Thymus (tissue), 11 donors: ENCODE data around the gene ZNF512. TPM values are rescaled to one million over a fixed set of nuclear protein-coding genes. Genes with fewer than 3 reads are reported as not detected.
A peak's percentile ranks its signal among the peaks of the same experiment; 100 is the strongest.

Experiments used
- DNase-seq, 9 donors: peaks; one replicate each; pipeline ENCODE4 v3.0.0-alpha.2; 2013; ENCODE audit warnings: low spot score in 9 of 9, low read depth in 6 of 9, missing footprints in 1 of 9
- H3K27ac ChIP-seq, 2 donors: one replicate each; pipeline ENCODE4 v1.5.1; 2013; ENCODE audit warnings: control low read depth in 1 of 2, low read depth in 1 of 2, low read length in 1 of 2, mild to moderate bottlenecking in 1 of 2, moderate library complexity in 1 of 2
- H3K27me3 ChIP-seq, 2 donors: one replicate each; pipeline ENCODE4 v1.5.1; 2013; ENCODE audit warnings: low read length in 1 of 2; ENCODE audit not compliant: control insufficient read depth in 2 of 2, insufficient read depth in 1 of 2
- H3K36me3 ChIP-seq, 2 donors: one replicate each; pipeline ENCODE4 v1.5.1; 2013; ENCODE audit warnings: low read length in 1 of 2, mild to moderate bottlenecking in 1 of 2, moderate library complexity in 1 of 2; ENCODE audit not compliant: control insufficient read depth in 2 of 2, insufficient read depth in 2 of 2
- H3K4me1 ChIP-seq, 2 donors: one replicate each; pipeline ENCODE4 v1.5.1; 2013; ENCODE audit warnings: low read length in 2 of 2; ENCODE audit not compliant: control insufficient read depth in 2 of 2, insufficient read depth in 2 of 2
- H3K4me3 ChIP-seq, 2 donors: one replicate each; pipeline ENCODE4 v1.5.1; 2013; ENCODE audit warnings: low read length in 2 of 2, control low read depth in 1 of 2, mild to moderate bottlenecking in 1 of 2
- H3K9me3 ChIP-seq, 2 donors: one replicate each; pipeline ENCODE4 v1.5.1; 2013; ENCODE audit warnings: low read length in 1 of 2, mild to moderate bottlenecking in 1 of 2; ENCODE audit not compliant: control insufficient read depth in 2 of 2, insufficient read depth in 1 of 2
- WGBS: extraction: QIAGEN DNeasy Blood & Tissue Kit; methylation state at CpG from one replicate; pipeline ENCODE4 v1.1.7; 2013; 5-methylcytosine and 5-hydroxymethylcytosine counted together
- polyA plus RNA-seq: library from polyadenylated mRNA; stranded (reverse); fragments of 200-250 nt; gene quantifications from one replicate; pipeline ENCODE4 v1.2.3, GENCODE V29; 2013
- total RNA-seq: library from RNA; stranded (reverse); fragments of 120-200 nt; gene quantifications from one replicate; pipeline ENCODE4 v1.2.4, GENCODE V29; 2013
- donor health status: healthy.

Gene ZNF512
- total and polyA plus RNA-seq, 2 donors, result 33.6 to 41.6 TPM

DNA sequence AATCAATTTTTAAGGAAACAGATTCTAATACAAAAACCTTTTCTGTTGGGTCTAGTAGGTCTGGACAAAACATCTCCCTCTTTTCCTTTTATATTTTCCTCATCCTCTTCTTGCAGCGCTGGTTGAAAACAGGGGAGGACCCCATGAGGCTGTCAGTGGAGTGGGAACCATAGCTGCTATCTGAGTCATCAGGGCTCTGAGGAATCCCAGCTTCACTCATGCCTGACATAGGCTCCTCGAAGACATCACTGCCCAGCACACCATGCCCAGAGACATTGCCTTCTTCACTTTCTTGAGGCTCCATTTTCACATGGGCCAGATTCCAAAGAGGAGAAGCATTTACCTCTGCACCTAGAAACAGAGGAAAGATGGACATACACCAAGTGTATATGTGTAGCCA lies 70.6 kb downstream of the ZNF512 start:
- no peaks in the 10 kb centered on the region for H3K27me3 ChIP-seq
- 96% methylated on average over 2 of the region's 2 CpGs for WGBS
- no peak overlapping the region for H3K4me3 ChIP-seq
- no peaks in the 10 kb centered on the region for H3K4me1 ChIP-seq
- H3K36me3 ChIP-seq, result peaks cover 61 to 88% of the 10 kb centered on the region in 2 donors
- DNase-seq, result no peak
- H3K9me3 ChIP-seq, result no peaks in the 10 kb centered on the region
- no peak overlapping the region for H3K27ac ChIP-seq

- H3K4me3 ChIP-seq, result no peak overlapping the region
- no peaks in the 10 kb centered on the region for H3K27me3 ChIP-seq
- H3K4me1 ChIP-seq, result no peaks in the 10 kb centered on the region
- H3K36me3 ChIP-seq, result peaks cover 55 to 87% of the 10 kb centered on the region in 2 donors
- 96% methylated on average over 7 of the region's 7 CpGs for WGBS
- peak overlapping the region in 1 of 2 donors; percentile 1 for H3K27ac ChIP-seq
- H3K9me3 ChIP-seq, result no peaks in the 10 kb centered on the region
- no peak for DNase-seq
Observed at GRCh38 chr2:27655155-27655951, 72.5 kb downstream of the ZNF512 start.

- Histone ChIP-seq H3K27ac (no peak overlapping the region), H3K9me3 (peaks cover 0 to 9% of the 10 kb centered on the region in 2 donors), H3K4me1 (peaks cover 15 to 17% of the 10 kb centered on the region in 2 donors), H3K36me3 (peaks cover 20 to 46% of the 10 kb centered on the region in 2 donors), H3K4me3 (no peak overlapping the region), H3K27me3 (no peaks in the 10 kb centered on the region)
- no peak for DNase-seq
- 97% methylated on average over 1 of the region's 1 CpG for WGBS
Observed at GRCh38 chr2:27661371-27661770, 78.5 kb downstream of the ZNF512 start.

DNA sequence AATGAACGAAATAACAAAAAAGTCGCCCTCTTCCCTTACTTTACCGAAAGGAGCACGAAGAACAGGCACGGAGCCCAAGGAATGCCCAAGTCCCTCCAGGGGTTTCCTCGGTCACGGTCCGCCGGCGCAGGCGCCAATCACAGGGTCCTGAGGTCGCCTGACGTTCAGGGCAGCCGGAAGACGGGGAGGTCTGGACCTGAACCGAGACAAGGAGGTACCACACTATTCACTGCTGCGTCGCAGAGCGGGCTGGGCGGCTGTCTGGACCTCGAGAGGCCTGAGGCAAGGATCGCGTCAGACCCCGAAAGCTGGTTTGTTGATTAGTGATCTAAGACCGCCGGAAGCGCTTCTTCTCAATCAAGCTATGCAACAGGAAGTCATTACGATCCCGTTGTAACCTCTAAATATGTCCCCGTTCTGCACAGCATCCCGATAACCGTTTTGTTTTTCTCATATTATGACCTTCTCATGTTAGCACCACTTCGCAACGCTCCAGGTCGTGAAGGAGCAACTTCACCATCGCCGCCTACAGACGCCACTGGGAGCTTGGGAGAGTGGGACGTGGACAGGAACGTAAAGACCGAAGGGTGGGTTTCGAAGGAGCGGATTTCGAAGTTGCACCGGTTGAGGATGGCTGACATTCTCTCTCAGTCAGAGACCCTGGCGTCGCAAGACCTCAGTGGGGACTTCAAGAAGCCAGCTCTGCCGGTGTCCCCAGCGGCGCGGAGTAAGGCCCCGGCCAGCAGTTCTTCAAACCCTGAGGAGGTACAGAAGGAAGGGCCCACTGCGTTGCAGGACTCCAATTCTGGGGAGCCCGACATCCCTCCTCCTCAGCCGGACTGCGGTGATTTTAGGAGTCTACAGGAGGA lies 80.7 kb downstream of the ZNF512 start, which contains the start of the genes SLC4A1AP and SUPT7L:
Gene SLC4A1AP, plus strand, starts transcription at position 605 of the 869 bp plus-strand sequence. Its CDS starts 26 bp downstream, at position 631.
Gene SUPT7L, minus strand, starts transcription at position 330 of the 869 bp plus-strand sequence. CDS start 1,422 bp downstream, outside the sequence.
- Histone ChIP-seq H3K27ac (peak within 1 kb of the TSS; percentile 92 to 94), H3K4me3 (peak within 1 kb of the TSS; percentile 81 to 98), H3K4me1 (peaks cover 15 to 17% of the 10 kb centered on the region in 2 donors), H3K36me3 (peaks cover 23 to 32% of the 10 kb centered on the region in 2 donors), H3K27me3 (no peaks in the 10 kb centered on the region), H3K9me3 (peaks cover 0 to 9% of the 10 kb centered on the region in 2 donors)
- WGBS, result under 1% methylated on average over 56 of the region's 56 CpGs
- DNase-seq, result peak; percentile 70 to 93 (median 79)

- Histone ChIP-seq H3K27me3 (no peaks in the 10 kb centered on the region), H3K4me3 (peak overlapping the region; percentile 81 to 98), H3K9me3 (peaks cover 0 to 9% of the 10 kb centered on the region in 2 donors), H3K36me3 (peaks cover 28 to 34% of the 10 kb centered on the region in 2 donors), H3K27ac (peak overlapping the region; percentile 92 to 94), H3K4me1 (peaks cover 15 to 17% of the 10 kb centered on the region in 2 donors)
- WGBS, result 4% methylated on average over 28 of the region's 28 CpGs
- peak in 3 of 9 donors; percentile 1 to 11 (median 6) for DNase-seq
Observed at GRCh38 chr2:27664154-27664574, 81.3 kb downstream of the ZNF512 start.

- Histone ChIP-seq H3K4me3 (peak overlapping the region; percentile 81 to 98), H3K9me3 (peaks cover 0 to 9% of the 10 kb centered on the region in 2 donors), H3K36me3 (peaks cover 28 to 34% of the 10 kb centered on the region in 2 donors), H3K27ac (no peak overlapping the region), H3K4me1 (peaks cover 15 to 17% of the 10 kb centered on the region in 2 donors), H3K27me3 (no peaks in the 10 kb centered on the region)
- WGBS, result 91% methylated on average over 16 of the region's 16 CpGs
- DNase-seq, result no peak
Observed at GRCh38 chr2:27664622-27665363, 82.0 kb downstream of the ZNF512 start.

GRCh38 chr2:27667446-27667845 lies 84.6 kb downstream of the ZNF512 start:
- Histone ChIP-seq H3K36me3 (peaks cover 15% of the 10 kb centered on the region in 2 donors), H3K27me3 (no peaks in the 10 kb centered on the region), H3K4me1 (peaks cover 15 to 16% of the 10 kb centered on the region in 2 donors), H3K27ac (no peak overlapping the region), H3K9me3 (peaks cover 0 to 9% of the 10 kb centered on the region in 2 donors), H3K4me3 (no peak overlapping the region)
- no peak for DNase-seq
- 69% methylated on average over 1 of the region's 1 CpG for WGBS

GRCh38 chr2:27671235-27671634 lies 88.4 kb downstream of the ZNF512 start:
- H3K9me3 ChIP-seq, result no peaks in the 10 kb centered on the region
- no peaks in the 10 kb centered on the region for H3K4me1 ChIP-seq
- no peak for DNase-seq
- H3K36me3 ChIP-seq, result peaks cover 19 to 32% of the 10 kb centered on the region in 2 donors
- no peak overlapping the region for H3K4me3 ChIP-seq
- no peak overlapping the region for H3K27ac ChIP-seq
- over 99% methylated on average over 4 of the region's 4 CpGs for WGBS
- H3K27me3 ChIP-seq, result no peaks in the 10 kb centered on the region
